ENCODE measurements around the gene TLE6. TPM values are rescaled to one million over a fixed set of nuclear protein-coding genes. Genes with fewer than 3 reads are reported as not detected.

Gene TLE6
- total RNA-seq, 2 donors from 2014 or later, result 5.3 to 7.8 TPM

DNA sequence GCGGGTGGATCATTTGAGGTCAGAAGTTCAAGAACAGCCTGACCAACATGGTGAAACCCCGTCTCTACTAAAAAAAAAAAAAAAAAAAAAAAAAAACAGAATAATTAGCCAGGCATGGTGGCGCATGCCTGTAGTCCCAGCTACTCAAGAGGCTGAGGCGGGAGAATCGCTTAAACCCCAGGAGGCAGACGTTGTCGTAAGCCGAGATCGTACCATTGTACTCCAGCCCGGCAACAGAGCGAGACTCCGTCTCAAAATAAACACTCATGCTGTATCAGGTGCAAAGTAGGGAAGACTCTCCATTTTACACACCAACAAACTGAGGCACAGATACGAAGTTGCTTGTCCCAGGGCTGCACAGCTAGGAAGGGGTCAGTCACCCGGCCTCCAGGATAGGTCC, 15.6 kb downstream of the TLE6 start:
- no peak for DNase-seq (ENCODE audit: low spot score)
- TF ChIP-seq, protein P1, sequence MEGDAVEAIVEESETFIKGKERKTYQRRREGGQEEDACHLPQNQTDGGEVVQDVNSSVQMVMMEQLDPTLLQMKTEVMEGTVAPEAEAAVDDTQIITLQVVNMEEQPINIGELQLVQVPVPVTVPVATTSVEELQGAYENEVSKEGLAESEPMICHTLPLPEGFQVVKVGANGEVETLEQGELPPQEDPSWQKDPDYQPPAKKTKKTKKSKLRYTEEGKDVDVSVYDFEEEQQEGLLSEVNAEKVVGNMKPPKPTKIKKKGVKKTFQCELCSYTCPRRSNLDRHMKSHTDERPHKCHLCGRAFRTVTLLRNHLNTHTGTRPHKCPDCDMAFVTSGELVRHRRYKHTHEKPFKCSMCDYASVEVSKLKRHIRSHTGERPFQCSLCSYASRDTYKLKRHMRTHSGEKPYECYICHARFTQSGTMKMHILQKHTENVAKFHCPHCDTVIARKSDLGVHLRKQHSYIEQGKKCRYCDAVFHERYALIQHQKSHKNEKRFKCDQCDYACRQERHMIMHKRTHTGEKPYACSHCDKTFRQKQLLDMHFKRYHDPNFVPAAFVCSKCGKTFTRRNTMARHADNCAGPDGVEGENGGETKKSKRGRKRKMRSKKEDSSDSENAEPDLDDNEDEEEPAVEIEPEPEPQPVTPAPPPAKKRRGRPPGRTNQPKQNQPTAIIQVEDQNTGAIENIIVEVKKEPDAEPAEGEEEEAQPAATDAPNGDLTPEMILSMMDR (IDR thresholded peaks at IDR 0.05), result no peak
- no peak overlapping the region for H3K4me3 ChIP-seq
- no peak overlapping the region for H3K27ac ChIP-seq
- no peaks in the 10 kb centered on the region for H3K36me3 ChIP-seq
- no peaks in the 10 kb centered on the region for H3K9me3 ChIP-seq
- no peak for ATAC-seq (ENCODE audit: insufficient number of reproducible peaks, low FRiP score, low read depth)
- H3K27me3 ChIP-seq (replicated peaks; ENCODE audit: insufficient read depth), result no peaks in the 10 kb centered on the region
- no peaks in the 10 kb centered on the region for H3K4me1 ChIP-seq (ENCODE audit: control insufficient read depth in 1 of 2, low read depth in 2 of 2)

DNA sequence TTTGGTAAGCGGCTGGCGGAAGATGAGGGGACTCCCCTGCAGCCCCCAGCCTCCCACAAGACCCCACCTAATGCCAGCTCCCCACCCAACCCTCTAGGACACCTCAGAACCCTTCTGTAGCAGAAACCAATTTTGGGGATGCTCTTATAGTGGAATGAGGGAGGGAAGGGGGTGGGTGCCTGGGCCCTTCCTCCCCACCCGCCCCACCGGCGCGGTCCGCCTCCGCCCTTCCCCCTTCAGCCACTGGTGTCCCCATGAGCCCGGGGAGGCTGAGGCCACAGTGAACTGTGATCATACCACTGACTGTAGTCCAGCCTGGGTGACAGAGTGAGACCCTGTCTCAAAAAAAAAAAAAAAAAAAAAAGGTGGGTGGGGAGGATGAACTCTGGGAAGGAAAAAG, 16.2 kb downstream of the TLE6 start:
- TF ChIP-seq, protein P1 (IDR thresholded peaks at IDR 0.05), result no peak
- H3K4me3 ChIP-seq, result no peak overlapping the region
- H3K27me3 ChIP-seq (replicated peaks; ENCODE audit: insufficient read depth), result no peaks in the 10 kb centered on the region
- no peaks in the 10 kb centered on the region for H3K36me3 ChIP-seq
- DNase-seq (ENCODE audit: low spot score) (no peak), ATAC-seq (ENCODE audit: insufficient number of reproducible peaks, low FRiP score, low read depth) (no peak)
- no peak overlapping the region for H3K27ac ChIP-seq
- no peaks in the 10 kb centered on the region for H3K9me3 ChIP-seq
- H3K4me1 ChIP-seq (ENCODE audit: control insufficient read depth in 1 of 2, low read depth in 2 of 2), result no peaks in the 10 kb centered on the region

DNA sequence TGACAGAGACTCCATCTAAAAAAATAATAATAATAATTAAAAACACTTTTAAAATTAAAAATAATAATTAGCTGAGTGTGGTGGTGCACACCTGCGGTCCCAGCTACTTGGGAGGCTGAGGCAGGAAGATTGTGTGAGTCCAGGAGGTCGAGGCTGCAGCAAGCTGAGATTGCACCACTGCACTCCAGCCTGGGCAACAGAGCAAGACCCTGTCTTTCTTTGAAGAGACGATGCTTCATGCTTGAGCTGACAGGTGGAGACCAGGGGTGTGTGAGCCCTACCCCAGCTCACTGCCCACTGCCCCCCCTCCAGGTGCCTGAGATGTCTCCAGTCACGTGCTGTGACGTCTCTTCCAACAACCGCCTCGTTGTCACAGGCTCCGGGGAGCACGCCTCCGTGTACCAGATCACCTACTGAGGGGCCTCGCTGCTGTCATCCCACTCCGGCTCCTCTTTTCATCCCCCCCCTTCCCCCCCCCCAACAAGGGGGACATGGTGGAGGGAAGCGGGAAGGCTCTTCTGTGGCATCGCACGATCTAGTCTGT, 17.3 kb downstream of the TLE6 start:
- TF ChIP-seq, protein P1 (IDR thresholded peaks at IDR 0.05), result no peak
- H3K27me3 ChIP-seq (replicated peaks; ENCODE audit: insufficient read depth), result no peaks in the 10 kb centered on the region
- DNase-seq (ENCODE audit: low spot score), result no peak
- H3K27ac ChIP-seq, result no peak overlapping the region
- H3K9me3 ChIP-seq, result no peaks in the 10 kb centered on the region
- no peaks in the 10 kb centered on the region for H3K36me3 ChIP-seq
- H3K4me3 ChIP-seq, result no peak overlapping the region
- H3K4me1 ChIP-seq (ENCODE audit: control insufficient read depth in 1 of 2, low read depth in 2 of 2), result no peaks in the 10 kb centered on the region
- no peak for ATAC-seq (ENCODE audit: insufficient number of reproducible peaks, low FRiP score, low read depth)

DNA sequence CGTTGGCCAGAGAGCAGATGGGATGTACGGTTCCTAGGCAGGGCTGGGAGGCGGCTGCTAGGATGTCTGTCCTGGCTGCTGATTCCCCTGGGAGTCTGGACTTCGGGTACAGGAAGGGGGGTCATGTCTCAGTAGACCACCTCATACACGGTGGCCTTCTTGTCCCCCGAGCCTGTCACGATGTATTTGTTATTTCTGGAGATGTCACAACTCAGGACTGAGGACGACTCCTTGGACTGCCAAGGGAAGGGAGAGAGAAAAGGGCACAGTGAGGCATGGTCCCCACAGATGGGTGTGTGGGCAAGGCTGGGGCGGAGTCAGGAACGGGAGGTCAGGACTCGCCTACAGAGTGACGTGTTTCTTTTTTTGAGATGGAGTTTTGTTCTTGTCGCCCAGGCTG, 20.4 kb downstream of the TLE6 start:
- no peak for ATAC-seq (ENCODE audit: insufficient number of reproducible peaks, low FRiP score, low read depth)
- H3K36me3 ChIP-seq, result no peaks in the 10 kb centered on the region
- H3K4me3 ChIP-seq, result no peak overlapping the region
- no peaks in the 10 kb centered on the region for H3K27me3 ChIP-seq (replicated peaks; ENCODE audit: insufficient read depth)
- H3K9me3 ChIP-seq, result no peaks in the 10 kb centered on the region
- H3K4me1 ChIP-seq (ENCODE audit: control insufficient read depth in 1 of 2, low read depth in 2 of 2), result no peaks in the 10 kb centered on the region
- TF ChIP-seq, protein P1 (IDR thresholded peaks at IDR 0.05), result no peak
- H3K27ac ChIP-seq, result no peak overlapping the region
- DNase-seq (ENCODE audit: low spot score), result no peak

DNA sequence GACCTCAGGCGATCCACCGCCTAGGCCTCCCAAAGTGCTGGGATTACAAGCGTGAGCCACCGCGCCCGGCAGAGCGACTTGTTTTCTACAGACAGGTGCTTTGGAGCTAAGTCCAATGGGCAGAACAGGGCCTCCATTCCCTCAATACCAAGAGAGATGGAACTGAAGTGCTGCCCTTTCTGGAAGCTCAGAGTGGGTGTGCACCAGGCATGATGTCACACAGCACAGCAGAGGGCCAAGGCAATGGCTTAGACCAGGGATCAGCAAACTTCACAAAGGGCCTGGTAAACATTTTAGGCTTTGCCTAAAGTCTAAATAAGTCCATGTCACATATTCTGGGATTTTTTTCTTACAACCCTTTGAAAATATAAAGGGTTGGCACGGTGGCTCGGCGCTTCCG, 21.3 kb downstream of the TLE6 start:
- H3K4me1 ChIP-seq (ENCODE audit: control insufficient read depth in 1 of 2, low read depth in 2 of 2), result no peaks in the 10 kb centered on the region
- ATAC-seq (ENCODE audit: insufficient number of reproducible peaks, low FRiP score, low read depth) (no peak), DNase-seq (ENCODE audit: low spot score) (no peak)
- H3K9me3 ChIP-seq, result no peaks in the 10 kb centered on the region
- no peaks in the 10 kb centered on the region for H3K27me3 ChIP-seq (replicated peaks; ENCODE audit: insufficient read depth)
- H3K4me3 ChIP-seq, result no peak overlapping the region
- TF ChIP-seq, protein P1 (IDR thresholded peaks at IDR 0.05), result no peak
- H3K27ac ChIP-seq, result no peak overlapping the region
- H3K36me3 ChIP-seq, result no peaks in the 10 kb centered on the region
